Stimulated activated CD4-positive, alpha-beta T cell treated with anti-CD3 and anti-CD28 coated beads, Interleukin-1b, Interleukin-23, amount 100 ng/mL, for 24 hours (primary cell): ENCODE results near the gene CENPV.
"Not testable (repeated sequence)": the region's sequence is repeated elsewhere in the genome, so short reads cannot be mapped to it uniquely, and the experiment has no call there.

Experiments
- DNase-seq, 4 experiments: peaks; one replicate each; pipeline ENCODE4 v3.0.0-alpha.2; 2020; ENCODE audit warnings: low read depth in 4 of 4, low spot score in 1 of 4

CENPV gene

DNA sequence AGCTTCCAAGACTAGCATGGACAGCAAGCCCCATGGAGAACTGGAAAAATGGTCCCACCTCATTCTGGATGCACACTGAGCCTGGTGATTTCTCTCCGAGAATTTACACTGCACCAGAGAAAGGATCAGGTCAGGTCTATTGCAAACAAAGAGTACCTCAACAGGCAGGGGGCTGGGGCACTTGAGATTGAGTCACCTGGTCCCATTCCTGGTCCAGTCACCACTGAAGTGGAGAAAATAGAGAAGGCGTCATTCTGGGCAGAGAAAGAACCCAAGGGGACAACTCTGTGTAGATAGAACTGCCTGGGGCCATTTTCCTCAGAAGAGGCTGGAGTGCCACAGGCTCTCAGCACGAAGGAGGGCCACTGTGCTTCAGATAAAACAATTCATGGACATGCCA is 38.4 kb downstream of the CENPV start:
- no peak for DNase-seq

- no peak for DNase-seq
Measured at GRCh38 chr17:16314189-16314588, 39.1 kb downstream of the CENPV start.

DNA sequence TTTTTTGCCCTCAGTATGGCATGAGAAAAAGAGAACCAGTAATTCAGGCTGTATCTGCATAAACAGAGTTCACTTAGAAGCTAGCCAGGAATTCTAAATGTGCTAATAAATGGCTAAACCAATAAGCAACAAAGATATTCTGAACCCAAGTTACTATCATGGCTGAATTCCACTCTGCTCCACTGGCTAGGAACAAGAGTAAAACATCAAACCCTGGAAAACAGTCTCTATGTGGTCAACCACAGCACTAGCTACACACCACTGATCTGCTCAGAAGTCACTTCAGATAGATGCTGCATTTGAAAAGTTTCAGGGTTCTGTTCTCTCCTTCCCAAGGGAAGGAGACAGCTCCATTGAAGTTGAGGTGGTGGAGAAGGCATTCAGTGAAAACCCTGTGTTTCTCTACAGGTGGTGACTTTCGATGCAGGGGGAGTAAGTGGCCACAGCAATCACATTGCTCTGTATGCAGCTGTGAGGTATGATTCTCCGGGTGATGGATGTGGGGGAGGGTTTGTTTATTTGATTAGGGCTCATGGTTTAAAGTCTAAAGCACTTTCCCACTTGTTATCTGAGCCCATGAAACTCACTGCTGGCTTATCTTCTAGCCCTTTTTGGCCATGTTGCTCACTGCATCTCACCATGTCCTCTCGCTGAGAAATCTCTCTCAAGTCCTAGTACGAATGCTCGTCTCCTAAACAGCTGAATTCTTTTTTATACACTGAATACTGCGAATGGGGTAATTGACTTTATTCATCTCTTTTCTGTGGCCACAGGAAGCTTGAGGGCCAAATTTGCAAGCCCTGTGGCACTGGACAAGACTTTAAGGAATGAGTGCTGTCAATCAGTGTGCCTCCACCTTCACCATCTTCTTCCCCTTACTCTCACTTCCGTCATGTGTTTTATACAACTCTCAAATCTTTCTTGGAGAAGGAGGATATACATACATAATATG is 39.9 kb downstream of the CENPV start:
- DNase-seq: no peak

DNA sequence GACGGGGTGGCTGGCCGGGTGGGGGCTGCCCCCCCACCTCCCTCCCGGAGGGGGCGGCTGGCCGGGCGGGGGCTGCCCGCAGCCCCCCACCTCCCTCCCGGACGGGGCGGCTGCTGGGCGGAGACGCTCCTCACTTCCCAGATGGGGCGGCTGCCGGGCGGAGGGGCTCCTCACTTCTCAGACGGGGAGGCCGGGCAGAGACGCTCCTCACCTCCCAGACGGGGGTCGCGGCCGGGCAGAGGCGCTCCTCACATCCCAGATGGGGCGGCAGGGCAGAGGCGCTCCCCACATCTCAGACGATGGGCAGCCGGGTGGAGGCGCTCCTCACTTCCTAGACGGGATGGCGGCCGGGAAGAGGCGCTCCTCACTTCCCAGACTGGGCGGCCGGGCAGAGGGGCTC is 41.2 kb downstream of the CENPV start:
- not testable (repeated sequence) for DNase-seq

GRCh38 chr17:16306211-16306610 is 47.1 kb downstream of the CENPV start:
- DNase-seq: no peak

DNA sequence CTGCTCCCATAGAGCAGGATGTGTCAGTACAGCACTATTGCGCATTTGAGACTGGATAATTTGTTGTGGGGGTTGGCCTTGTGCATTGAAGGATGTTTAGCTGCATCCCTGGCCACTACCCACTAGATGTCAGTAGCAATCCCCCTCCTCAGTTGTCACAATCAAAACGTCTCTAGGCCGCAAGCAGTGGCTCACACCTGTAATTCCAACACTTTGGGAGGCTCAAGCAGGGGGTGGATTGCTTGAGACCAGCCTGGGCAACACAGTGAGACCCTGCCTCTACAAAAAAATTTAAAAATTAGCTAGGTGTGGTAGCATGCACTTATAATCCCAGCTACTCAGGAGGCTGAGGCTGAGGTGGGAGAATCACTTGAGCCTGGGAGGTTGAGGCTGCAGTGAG is 48.4 kb downstream of the CENPV start:
- DNase-seq: no peak

- no peak for DNase-seq
Measured at GRCh38 chr17:16302856-16303255, 50.4 kb downstream of the CENPV start.

DNA sequence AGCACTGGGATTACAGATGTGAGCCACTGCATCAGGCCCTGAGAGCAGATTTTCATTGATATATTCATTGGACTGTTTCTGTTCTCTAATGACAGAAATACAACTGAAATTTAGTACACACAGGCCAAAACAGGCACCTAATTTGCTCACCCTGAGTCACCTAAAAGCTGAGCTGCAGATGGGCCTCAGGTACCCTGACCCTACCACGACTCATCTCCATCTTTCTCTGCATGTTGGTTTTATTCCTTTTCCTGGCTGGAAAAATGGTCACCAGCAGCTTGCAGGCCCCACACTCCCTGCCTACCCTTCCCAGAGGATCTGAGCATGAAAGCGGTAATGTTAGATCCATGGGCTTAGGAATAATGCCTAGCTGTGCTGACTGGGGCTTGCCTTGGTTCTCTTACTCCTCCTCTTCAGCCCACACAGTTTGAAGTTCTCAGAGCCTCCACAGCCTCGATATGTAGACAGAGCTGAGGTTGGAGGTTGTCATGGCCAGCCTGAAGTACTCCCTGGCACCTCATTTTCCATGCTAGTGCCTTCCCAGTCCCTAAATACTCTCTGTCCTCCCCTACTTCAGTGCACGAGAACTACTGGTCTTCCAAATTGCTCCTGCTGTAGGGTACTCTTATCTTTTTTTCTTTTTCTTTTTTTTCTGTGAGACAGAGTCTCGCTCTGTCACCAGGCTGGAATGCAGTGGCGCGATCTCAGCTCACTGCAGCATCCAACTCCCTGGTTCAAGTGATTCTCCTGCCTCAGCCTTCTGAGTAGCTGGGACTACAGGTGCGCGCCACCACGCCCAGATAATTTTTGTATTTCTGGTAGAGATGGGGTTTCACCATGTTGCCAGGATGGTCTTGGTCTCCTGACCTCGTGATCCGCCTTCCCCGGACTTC is 51.1 kb downstream of the CENPV start:
- no peak for DNase-seq

DNA sequence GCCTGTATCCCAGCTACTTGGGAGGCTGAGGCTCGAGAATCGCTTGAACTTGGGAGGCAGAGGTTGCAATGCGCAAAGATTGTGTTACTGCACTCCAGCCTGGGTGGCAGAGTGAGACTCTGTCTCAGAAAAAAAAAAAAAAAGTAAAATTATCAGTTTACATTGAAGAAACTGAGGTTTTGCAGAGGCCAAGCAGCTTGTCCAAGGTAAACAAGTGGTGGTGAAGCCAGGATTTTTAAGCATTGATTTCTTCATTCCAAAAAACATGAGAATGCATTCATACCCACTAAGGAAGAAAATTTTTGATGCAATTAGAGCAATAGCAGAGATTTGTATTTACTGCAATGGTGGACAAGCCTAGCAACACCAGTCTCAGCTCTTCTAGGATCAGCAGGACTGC is 52.7 kb downstream of the CENPV start:
- DNase-seq: no peak

DNA sequence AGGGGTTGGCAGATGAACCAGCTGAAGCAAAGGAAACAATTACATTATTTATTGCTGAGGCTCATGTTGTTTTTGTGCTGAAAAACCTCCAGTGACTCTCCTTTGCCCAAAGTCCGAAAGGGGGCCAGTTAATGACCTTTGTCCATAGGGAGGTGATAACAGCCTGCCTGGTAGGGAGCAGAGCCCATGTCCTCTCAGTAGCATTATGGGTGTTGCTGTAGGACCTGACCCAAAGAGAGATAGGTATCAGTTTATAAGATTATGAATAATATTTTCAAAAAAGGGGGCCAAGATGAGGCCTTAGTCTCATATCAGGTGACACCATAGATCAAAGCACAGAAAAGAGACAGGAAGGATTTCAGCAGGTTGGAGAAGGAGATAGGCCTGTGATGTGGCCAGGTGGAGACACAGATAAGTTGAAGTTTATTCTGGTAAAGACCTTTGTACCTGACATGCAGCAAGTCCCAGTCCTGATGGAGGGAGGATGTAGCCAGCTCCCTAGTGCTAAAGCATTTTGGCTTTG is 55.1 kb downstream of the CENPV start:
- no peak for DNase-seq

DNA sequence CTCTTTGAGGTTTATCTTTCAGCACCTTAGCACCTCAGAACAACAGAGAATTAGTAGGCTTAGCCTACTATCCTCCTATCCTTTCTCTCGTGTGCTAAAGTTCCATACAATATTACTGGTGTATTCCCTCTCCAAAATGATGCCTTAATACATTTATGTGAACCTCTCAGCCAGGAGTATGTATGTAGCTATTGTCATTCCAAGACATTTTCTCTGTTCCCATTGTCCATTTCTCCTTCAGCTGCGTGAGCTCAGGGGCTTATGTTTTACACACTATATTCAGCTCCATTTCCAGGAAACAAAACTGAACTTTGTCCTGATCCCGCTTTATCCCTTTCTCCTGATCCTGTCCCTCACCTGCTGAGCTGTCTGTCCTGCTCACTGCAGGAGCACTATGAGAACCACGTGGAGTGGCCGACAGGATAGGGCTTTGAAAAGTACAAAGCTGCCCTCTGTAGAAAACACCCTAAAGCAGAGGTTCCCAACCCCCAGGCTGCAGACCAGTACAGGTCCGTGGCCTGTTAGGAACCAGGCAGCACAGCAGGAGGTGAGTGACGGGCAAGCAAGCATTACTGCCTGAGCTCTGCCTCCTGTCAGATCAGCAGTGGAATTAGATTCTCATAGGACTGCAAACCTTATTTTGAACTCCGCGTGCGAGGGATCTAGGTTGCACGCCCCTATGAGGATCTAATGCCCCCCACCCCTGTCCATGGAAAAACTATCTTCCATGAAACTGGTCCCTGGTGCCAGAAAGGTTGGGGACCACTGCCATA is 55.7 kb downstream of the CENPV start:
- DNase-seq: no peak

- DNase-seq: not testable (repeated sequence)
Measured at GRCh38 chr17:16296072-16296471, 57.2 kb downstream of the CENPV start.

- DNase-seq: no peak
Measured at GRCh38 chr17:16294560-16294959, 58.7 kb downstream of the CENPV start.

DNA sequence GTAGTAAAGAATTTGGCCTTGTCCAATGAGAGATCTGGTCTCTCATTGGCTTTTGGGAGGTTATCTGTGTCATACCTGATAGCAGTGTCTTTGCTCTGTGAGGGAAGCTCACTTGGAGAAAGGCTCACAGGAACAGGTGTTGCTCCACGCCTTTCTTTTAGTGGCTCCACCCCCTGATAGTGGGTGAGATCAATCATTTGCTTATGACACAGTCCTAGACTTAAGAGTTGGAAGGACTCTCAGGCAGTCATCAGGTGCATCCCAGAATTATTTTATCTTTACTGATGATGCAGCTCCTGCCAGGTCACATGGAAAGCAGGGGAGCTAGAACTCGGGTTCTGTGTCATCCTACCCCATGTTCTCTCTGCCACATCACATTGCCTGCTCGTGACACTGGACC is 59.3 kb downstream of the CENPV start:
- DNase-seq: no peak
